Rectal smooth muscle tissue (tissue), 1 donor: ENCODE measurements around the gene TMEM242.
A peak's percentile ranks its signal among the peaks of the same experiment; 100 is the strongest.

Source experiments
- H3K27ac ChIP-seq: one replicate; pipeline ENCODE4 v1.7.0; 2013; ENCODE audit warnings: low read depth, low read length, inconsistent platforms
- H3K27me3 ChIP-seq: one replicate; pipeline ENCODE4 v1.7.0; 2013; ENCODE audit warnings: low read length; ENCODE audit not compliant: control insufficient read depth, insufficient read depth
- H3K36me3 ChIP-seq: one replicate; pipeline ENCODE4 v1.7.0; 2013; ENCODE audit warnings: low read length; ENCODE audit not compliant: control insufficient read depth, insufficient read depth
- H3K4me1 ChIP-seq: one replicate; pipeline ENCODE4 v1.7.0; 2013; ENCODE audit warnings: low read length; ENCODE audit not compliant: control insufficient read depth, insufficient read depth
- H3K4me3 ChIP-seq: one replicate; pipeline ENCODE4 v1.7.0; 2013; ENCODE audit warnings: low read length
- H3K9ac ChIP-seq: one replicate; pipeline ENCODE4 v1.7.0; 2013; ENCODE audit warnings: low read length

TMEM242 gene

DNA sequence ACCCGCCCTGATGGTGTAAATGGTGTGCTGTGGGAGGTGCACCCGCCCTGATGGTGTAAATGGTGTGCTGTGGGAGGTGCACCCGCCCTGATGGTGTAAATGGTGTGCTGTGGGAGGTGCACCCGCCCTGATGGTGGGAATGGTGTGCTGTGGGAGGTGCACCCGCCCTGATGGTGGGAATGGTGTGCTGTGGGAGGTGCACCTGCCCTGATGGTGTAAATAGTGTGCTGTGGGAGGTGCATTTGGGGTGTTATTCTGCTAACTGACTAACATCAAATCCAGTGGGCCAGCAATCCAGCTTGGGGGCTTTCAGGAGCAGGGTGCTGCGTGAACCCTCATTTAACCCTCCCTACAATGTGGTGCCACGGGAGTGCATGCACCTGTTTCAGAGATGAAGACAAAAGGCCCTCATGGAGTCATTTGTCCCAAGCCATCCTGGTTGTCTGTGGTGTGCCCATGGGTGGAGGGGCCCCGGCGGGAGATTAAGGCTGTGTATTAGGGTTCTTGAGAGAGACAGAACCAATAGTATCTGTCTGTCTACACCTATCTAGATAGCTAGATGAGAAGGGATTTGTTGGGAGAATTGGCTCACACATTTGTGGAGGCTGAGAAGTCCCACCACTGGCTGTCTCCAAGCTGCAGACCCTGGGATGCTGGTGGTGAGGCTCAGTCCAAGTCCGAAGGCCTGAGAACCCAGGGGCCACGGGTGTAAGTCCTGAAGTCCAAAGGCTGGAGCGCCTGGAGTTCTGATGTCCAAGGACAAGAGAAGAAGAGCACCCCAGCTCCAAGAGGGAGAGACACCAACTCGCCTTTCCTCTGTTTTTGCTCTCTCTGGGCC is 39.2 kb downstream of the TMEM242 start:
- Histone ChIP-seq H3K36me3 (no peaks in the 10 kb centered on the region), H3K4me3 (no peak overlapping the region), H3K4me1 (no peaks in the 10 kb centered on the region), H3K9ac (no peak overlapping the region), H3K27me3 (no peaks in the 10 kb centered on the region), H3K27ac (no peak overlapping the region)

DNA sequence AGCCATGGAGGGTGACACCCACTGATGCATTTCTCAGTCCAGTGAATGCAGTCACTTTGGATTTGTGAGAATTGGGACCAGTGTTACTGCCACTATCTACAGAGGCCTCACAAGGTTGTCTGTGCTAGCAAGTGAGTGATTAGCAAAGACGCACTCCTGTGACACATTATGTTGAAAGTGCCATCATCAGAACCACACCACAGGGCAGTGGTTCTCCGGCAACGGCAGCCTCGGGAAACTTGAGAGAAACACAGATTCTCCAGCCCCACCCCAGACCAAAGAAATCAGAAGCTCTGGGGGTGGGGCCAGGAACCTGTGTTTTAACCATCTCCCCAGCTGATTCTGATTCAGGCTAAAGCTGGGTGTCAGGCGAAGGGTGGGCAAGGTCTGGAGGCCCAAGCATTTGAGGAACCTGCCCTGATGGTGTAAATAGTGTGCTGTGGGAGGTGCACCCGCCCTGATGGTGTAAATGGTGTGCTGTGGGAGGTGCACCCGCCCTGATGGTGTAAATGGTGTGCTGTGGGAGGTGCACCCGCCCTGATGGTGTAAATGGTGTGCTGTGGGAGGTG is 39.9 kb downstream of the TMEM242 start:
- Histone ChIP-seq H3K27ac (no peak overlapping the region), H3K4me1 (no peaks in the 10 kb centered on the region), H3K27me3 (no peaks in the 10 kb centered on the region), H3K36me3 (no peaks in the 10 kb centered on the region), H3K9ac (no peak overlapping the region), H3K4me3 (no peak overlapping the region)

DNA sequence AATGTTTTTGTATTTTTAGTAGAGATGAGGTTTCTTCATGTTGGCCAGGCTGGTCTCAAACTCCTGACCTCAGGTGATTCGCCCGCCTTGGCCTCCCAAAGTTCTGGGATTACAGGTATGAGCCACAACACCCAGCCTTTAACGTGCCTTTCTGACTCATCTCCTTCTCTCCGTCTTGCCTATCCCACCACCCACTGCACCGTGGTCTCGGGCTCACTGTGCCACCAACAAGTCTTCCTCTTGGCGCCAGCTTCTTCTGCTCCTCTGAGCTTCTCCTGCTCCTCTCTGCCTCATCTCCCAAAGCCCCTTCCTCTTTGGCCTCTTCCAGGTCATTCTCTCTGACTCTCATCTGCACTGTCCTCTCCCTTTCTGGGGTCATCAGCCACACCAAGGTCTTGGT is 41.0 kb downstream of the TMEM242 start:
- Histone ChIP-seq H3K4me3 (no peak overlapping the region), H3K36me3 (no peaks in the 10 kb centered on the region), H3K9ac (no peak overlapping the region), H3K4me1 (no peaks in the 10 kb centered on the region), H3K27me3 (no peaks in the 10 kb centered on the region), H3K27ac (no peak overlapping the region)

DNA sequence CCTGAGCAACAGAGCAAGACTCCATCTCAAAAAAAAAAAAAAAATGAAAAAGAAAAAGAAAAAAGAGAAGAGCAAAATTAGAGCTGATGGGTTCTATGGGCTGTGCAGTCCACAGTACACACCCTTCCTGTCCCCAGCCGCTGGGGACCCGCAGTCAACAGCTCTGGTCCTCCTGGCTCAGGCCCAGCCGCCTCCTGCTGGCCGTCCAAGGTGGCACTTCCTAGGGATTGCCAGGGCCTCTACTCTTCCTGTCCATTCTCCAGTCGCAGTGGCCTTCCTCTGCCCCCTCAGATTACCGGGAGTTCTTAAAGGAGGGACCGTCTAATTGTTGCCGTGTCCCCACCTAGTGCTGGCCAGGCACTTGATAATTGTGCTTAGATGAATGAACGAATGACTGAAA is 41.7 kb downstream of the TMEM242 start:
- H3K4me3 ChIP-seq = no peak overlapping the region
- H3K9ac ChIP-seq = no peak overlapping the region
- no peaks in the 10 kb centered on the region for H3K27me3 ChIP-seq
- no peak overlapping the region for H3K27ac ChIP-seq
- no peaks in the 10 kb centered on the region for H3K4me1 ChIP-seq
- H3K36me3 ChIP-seq = no peaks in the 10 kb centered on the region

DNA sequence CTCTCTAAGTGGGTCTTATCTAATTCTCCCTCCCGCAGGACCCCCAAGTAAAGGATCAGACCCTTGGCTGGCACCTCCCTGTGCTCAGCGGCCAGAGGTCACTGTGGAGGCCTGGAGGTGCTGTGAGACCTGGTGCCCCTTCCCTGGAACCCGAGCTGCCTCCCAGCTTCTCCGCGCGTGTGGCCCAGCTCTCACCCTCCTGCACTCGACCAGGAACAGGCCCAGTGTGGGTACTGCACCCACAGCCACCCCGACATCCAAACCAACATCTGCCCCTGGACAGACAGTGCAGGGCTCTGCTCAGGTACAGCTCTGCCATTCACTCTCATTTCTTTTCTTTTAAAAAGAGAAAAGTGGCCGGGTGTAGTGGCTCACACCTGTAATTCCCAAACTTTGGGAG is 42.4 kb downstream of the TMEM242 start:
- no peak overlapping the region for H3K4me3 ChIP-seq
- H3K27ac ChIP-seq = no peak overlapping the region
- H3K9ac ChIP-seq = no peak overlapping the region
- no peaks in the 10 kb centered on the region for H3K27me3 ChIP-seq
- no peaks in the 10 kb centered on the region for H3K4me1 ChIP-seq
- H3K36me3 ChIP-seq = no peaks in the 10 kb centered on the region

DNA sequence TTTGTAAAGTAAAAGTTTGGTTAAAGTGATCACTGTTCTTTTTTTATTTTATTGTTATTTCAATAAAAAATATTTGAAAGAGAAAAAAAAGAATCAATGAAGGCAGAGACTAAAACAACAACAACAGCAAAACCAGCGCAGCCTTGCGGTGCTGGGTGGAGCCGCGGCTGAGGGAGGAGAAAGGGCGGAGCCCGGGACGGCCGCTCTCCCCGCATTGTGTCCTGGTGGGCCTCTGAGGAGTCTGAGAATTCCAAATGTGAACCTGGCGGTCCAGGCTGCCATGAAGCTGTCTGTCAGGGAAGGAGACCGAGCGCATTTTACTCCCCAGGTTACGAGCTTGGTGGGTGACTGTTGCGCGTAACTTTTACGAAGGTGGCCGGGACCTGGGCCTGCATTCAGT is 43.2 kb downstream of the TMEM242 start:
- no peak overlapping the region for H3K9ac ChIP-seq

DNA sequence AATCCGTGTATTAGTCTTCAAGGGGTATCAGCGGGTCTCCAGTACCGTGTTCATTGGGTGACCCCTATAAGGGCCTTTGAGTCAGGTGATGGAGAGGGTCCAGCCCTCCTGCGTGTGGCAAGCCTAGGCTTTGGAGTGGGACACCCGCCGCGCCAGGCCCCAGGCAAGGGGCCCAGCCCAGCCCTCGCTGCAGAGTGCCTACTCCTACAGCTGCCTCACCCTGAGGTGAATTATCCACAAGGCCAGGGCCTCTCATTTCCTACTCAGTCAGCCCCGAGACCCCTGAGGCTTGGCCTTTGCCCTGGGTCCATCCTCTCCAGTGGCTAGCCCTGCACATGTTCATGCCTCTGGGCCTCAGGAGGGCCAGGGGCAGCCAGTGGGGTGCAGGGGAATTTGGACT is 45.1 kb downstream of the TMEM242 start:
- H3K27ac ChIP-seq = no peak overlapping the region
- H3K27me3 ChIP-seq = no peaks in the 10 kb centered on the region

More for the DNA sequence above, 43.2 kb downstream of the TMEM242 start:
- Histone ChIP-seq H3K36me3 (no peaks in the 10 kb centered on the region), H3K4me1 (no peaks in the 10 kb centered on the region), H3K4me3 (no peak overlapping the region), H3K27me3 (no peaks in the 10 kb centered on the region), H3K27ac (no peak overlapping the region)

DNA sequence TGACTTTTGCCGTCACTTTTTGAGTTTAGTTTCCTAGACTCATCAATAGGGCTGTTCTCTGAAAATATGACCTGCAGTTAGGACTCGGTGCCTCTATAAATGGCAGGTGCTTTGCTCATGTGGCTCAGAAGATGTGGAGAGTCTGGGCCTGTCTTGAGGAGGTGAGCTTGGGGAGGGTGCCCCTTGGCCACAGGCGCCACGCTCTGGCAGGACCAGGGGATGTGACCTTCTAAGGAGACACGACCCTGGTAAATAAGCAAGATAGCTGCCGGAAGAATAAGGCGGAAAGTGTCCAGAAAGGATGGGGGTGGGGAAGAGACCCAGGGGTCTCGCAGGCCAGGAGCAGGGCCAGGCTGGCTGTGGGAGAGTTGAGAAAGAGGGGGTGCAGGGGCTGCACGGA is 46.6 kb downstream of the TMEM242 start:
- Histone ChIP-seq H3K27me3 (no peaks in the 10 kb centered on the region), H3K27ac (no peak overlapping the region), H3K4me1 (no peaks in the 10 kb centered on the region), H3K9ac (no peak overlapping the region), H3K4me3 (no peak overlapping the region), H3K36me3 (no peaks in the 10 kb centered on the region)

More for the DNA sequence above, 45.1 kb downstream of the TMEM242 start:
- no peaks in the 10 kb centered on the region for H3K4me1 ChIP-seq
- no peak overlapping the region for H3K4me3 ChIP-seq
- no peaks in the 10 kb centered on the region for H3K36me3 ChIP-seq
- H3K9ac ChIP-seq = no peak overlapping the region

DNA sequence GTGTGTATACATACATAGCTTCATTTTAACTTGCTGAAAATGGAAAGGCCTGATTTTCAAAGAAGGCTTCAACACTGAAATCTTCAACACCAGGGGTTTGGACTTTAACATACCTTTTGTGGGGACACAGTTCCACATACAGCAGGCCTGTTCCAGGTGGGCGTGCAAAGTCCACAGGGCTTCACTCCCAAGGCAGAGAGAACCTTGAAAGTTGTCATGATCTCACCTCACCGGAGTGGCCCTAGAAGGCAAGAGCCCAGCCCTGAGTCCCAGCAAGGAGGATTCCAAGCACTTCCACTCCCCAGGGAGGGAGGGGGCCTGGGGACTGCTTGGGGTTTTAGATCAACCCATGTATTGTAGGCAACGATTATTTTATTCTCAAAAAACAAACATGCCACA is 47.2 kb downstream of the TMEM242 start:
- no peak overlapping the region for H3K27ac ChIP-seq
- H3K4me1 ChIP-seq = no peaks in the 10 kb centered on the region
- no peak overlapping the region for H3K9ac ChIP-seq
- H3K27me3 ChIP-seq = no peaks in the 10 kb centered on the region
- no peak overlapping the region for H3K4me3 ChIP-seq
- H3K36me3 ChIP-seq = no peaks in the 10 kb centered on the region

DNA sequence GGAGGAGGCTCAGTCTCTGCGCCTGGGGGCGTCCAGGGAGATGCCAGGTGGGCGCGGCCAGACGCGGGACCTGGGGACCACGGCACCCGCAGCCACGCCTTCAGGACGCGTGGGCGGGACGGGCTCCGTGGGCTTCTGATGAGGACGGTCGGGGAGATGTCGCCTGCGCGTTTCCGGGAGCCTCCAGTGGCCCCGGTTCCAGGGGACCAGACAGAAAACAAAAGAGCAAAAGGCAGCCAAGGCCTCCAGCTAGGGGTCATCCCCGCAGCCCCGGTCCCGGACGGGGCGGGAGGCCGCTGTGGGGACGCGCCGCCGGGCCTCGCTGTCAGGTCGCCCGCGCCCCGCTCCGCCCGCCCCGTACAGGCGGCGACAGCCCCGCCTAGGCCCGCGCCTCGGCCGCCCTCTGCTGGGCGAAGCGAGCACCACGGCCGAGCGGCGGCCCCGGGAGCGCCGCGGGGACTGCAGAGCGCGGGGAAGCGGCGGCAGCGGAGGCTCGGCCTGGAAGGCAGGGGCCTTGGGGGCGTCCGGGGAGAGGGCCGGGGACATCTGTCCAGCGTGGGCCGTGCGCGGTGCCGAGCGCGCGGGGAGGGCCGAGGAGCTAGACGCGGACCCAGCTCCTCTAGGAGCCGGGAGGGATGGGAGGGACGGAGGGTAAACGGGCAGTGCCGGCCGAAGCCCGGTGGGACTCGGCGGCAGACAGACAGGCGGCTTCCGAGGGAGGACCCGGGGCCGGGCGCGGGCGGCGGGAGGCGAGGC is 48.7 kb downstream of the TMEM242 start:
- Histone ChIP-seq H3K9ac (peak overlapping the region; percentile 37), H3K4me1 (no peaks in the 10 kb centered on the region), H3K4me3 (peak overlapping the region; percentile 74), H3K36me3 (no peaks in the 10 kb centered on the region), H3K27ac (peak overlapping the region; percentile 47), H3K27me3 (no peaks in the 10 kb centered on the region)

DNA sequence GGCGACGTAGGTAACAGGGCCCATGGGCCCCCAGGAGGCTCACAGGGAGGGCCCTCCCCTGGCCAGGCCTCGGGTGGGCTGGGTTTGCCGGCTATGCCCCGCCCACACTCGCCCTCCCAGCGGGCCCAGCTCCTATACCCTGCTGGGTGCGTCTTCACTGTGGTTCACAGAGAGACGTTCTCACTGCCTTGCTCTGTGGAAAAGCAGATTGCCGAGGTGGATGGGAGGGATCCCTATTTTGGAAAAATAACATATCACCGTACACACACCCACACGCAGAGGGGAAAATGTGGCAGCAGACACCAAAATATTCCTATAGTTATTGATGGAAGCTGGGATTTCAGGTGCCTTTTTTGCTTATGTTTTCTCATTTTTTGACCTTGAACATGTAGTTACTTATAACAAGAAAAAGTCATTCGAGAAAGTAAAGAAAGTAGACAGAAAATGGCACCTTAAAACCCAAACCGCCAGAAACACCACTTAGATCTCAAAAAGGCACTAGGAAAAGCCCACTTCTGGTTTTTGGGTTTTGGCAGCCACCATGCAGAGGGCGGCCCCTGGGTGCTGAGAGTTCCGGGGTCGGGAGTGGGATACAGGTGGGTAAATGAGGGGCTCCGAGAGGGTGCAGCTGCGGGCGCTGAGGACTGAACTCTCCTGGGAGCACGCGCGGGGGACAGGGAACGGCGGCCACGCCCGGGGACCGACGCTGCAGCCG is 49.4 kb downstream of the TMEM242 start:
- peak overlapping the region; percentile 5 for H3K9ac ChIP-seq
- H3K27ac ChIP-seq = no peak overlapping the region

More for the DNA sequence above, 49.4 kb downstream of the TMEM242 start:
- Histone ChIP-seq H3K27me3 (no peaks in the 10 kb centered on the region), H3K4me1 (no peaks in the 10 kb centered on the region), H3K36me3 (no peaks in the 10 kb centered on the region), H3K4me3 (peak overlapping the region; percentile 74)
